ENCODE measurements around the gene EEF1AKMT1. TPM values are rescaled to one million over a fixed set of nuclear protein-coding genes. Genes with fewer than 3 reads are reported as not detected.

The EEF1AKMT1 gene
- total RNA-seq, 1 donor from 2014 or later, result 12.2 TPM

Other genes with a start within 250 kb of the EEF1AKMT1 start
- gene CRYL1, start 248.1 kb downstream of the EEF1AKMT1 start, total RNA-seq, result 8.7 TPM in 2 replicates
- gene IFT88, start 206.8 kb downstream of the EEF1AKMT1 start, total RNA-seq, result 2.1 and 2.6 TPM in 2 replicates
- 0.18 and 0.25 TPM in 2 replicates for gene IL17D, start 70.3 kb downstream of the EEF1AKMT1 start, total RNA-seq
- gene XPO4, start 128.8 kb upstream of the EEF1AKMT1 start, total RNA-seq, result 25.5 and 28.0 TPM in 2 replicates